Stimulated activated naive CD8-positive, alpha-beta T cell treated with anti-CD3 and anti-CD28 coated beads, Interleukin-15, amount 100 ng/mL, for 72 hours (primary cell): ENCODE data around the gene PLXDC2.
"Not testable (repeated sequence)": the region's sequence is repeated elsewhere in the genome, so short reads cannot be mapped to it uniquely, and the experiment has no call there.

Experiments
- ATAC-seq: fragments of 150-1000 bp; cut with Tn5 transposase; 2 replicates; pipeline ENCODE4 v1.10.0; 2021; ENCODE audit warnings: mild to moderate bottlenecking, moderate library complexity
- DNase-seq, 2 donors: peaks; one replicate each; pipeline ENCODE4 v3.0.0; 2021 to 2022
- H3K27ac Mint-ChIP-seq, 2 donors: one replicate each; pipeline ENCODE4 v1.8.0; 2022; ENCODE audit warnings: mild to moderate bottlenecking in 2 of 2, mixed read lengths in 2 of 2, moderate library complexity in 2 of 2
- H3K27me3 Mint-ChIP-seq: one replicate; pipeline ENCODE4 v1.8.0; 2022; ENCODE audit warnings: mixed read lengths
- H3K4me1 Mint-ChIP-seq: one replicate; pipeline ENCODE4 v1.8.0; 2022; ENCODE audit warnings: mild to moderate bottlenecking, mixed read lengths
- H3K4me3 Mint-ChIP-seq, 2 donors: one replicate each; pipeline ENCODE4 v1.8.0; 2022; ENCODE audit warnings: mild to moderate bottlenecking in 2 of 2, mixed read lengths in 2 of 2, moderate library complexity in 1 of 2
- H3K9me3 Mint-ChIP-seq, 2 donors: one replicate each; pipeline ENCODE4 v1.8.0; 2022; ENCODE audit warnings: mixed read lengths in 2 of 2

Gene PLXDC2

DNA sequence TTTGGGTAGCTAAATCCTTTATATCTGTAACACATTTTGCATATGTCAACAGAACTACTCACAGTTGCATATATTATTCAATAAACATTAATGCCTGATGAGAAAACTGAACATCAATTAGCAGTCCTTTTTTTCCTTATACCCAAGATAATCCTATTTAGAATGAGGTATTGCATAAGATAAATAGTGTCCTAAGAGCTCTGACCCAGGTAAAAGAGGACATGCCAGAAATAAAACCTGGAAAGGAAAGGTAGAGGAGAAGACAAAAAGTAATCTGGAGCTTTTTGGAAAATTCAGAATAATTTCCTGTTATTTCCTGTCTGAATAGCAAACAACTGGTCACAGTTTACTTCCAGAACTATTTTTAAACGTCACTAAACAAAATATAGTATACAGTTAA lies 204.4 kb downstream of the PLXDC2 start:
- no peak for DNase-seq
- H3K4me3 Mint-ChIP-seq, result no peak overlapping the region
- no peak for ATAC-seq
- no peaks in the 10 kb centered on the region for H3K27me3 Mint-ChIP-seq
- H3K27ac Mint-ChIP-seq, result no peak overlapping the region
- H3K9me3 Mint-ChIP-seq, result no peaks in the 10 kb centered on the region
- no peaks in the 10 kb centered on the region for H3K4me1 Mint-ChIP-seq

DNA sequence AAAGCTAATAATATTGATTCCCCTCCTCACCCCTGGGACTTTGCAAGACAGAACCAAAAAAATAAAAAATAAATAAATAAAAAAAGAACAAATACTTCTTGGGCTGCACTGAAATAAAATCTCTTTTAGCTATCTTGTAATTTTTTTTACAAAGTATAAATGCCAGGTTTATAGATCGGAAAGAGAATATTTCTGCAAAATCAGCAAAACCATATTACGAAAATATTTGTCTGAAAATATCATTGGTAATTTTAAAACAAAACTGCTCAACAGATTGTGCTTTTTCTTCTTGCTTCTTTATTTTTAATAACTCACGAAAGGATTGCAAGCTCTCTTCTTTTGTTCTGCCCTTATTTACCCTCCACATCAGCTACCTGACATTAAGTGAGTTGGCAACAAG lies 213.3 kb downstream of the PLXDC2 start:
- no peak for ATAC-seq
- Mint-ChIP-seq H3K27me3 (no peaks in the 10 kb centered on the region), H3K27ac (no peak overlapping the region), H3K9me3 (peaks cover 0 to 4% of the 10 kb centered on the region in 2 donors), H3K4me3 (no peak overlapping the region), H3K4me1 (no peaks in the 10 kb centered on the region)
- DNase-seq, result no peak

DNA sequence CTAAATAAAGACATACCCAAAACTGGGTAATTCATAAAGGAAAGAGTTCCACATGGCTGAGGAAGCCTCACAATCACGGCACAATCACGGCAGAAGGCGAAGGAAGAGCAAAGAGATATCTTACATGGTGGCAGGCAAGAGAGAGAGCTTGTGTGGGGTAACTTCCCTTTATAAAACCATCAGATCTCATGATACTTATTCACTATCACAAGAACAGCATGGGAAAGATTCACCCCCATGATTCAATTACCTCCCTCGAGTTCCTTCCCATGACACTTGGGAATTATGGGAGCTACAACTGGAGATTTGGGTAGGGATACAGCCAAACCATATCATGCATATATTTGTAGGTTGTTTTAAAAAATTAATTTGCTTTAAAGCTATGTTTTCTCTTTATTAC lies 217.2 kb downstream of the PLXDC2 start:
- no peaks in the 10 kb centered on the region for H3K4me1 Mint-ChIP-seq
- H3K27me3 Mint-ChIP-seq, result no peaks in the 10 kb centered on the region
- DNase-seq, result no peak
- no peak for ATAC-seq
- no peak overlapping the region for H3K27ac Mint-ChIP-seq
- peaks cover 0 to 4% of the 10 kb centered on the region in 2 donors for H3K9me3 Mint-ChIP-seq
- no peak overlapping the region for H3K4me3 Mint-ChIP-seq

DNA sequence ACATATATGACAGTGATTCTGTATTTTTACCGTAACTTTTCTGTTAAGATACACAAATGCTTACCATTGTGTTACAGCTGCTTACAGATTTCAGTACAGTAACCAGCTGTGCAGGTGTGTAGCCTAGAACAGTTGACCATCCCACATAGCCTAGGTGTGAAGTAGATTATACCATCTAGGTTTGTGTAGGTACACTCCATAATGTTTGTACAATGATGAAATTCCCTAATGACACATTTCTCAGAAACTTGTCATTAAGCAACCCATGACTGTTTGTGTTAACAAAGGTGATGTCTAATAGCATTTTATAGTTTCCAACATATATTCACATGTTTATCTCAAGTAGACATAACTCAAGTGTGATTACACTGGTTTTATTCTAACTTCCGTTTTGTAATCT lies 218.5 kb downstream of the PLXDC2 start:
- no peak overlapping the region for H3K4me3 Mint-ChIP-seq
- no peak for DNase-seq
- no peaks in the 10 kb centered on the region for H3K27me3 Mint-ChIP-seq
- no peak for ATAC-seq
- no peak overlapping the region for H3K27ac Mint-ChIP-seq
- no peaks in the 10 kb centered on the region for H3K4me1 Mint-ChIP-seq
- H3K9me3 Mint-ChIP-seq, result peaks cover 0 to 4% of the 10 kb centered on the region in 2 donors

DNA sequence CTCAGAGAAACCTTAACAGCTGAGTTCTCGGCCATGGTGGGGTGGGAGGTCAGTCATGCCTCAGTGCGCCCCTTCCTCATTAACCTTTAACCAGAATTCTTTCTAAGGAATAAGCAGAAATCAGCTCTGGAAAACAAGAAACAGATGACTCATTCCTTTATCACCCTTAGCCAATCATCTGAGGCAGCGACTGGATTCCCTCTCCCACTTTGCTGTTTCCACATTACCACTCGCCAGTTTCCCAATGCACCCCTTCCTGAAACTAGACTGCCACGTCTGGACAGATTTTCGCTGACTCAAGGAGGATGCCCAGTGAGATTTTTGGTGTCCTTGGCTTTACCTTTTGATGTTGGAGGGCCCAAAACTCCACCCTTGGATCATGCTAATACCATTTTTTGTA lies 223.8 kb downstream of the PLXDC2 start:
- H3K4me1 Mint-ChIP-seq, result no peaks in the 10 kb centered on the region
- no peak for DNase-seq
- no peak overlapping the region for H3K4me3 Mint-ChIP-seq
- no peaks in the 10 kb centered on the region for H3K27me3 Mint-ChIP-seq
- H3K27ac Mint-ChIP-seq, result no peak overlapping the region
- peaks cover 4 to 5% of the 10 kb centered on the region in 2 donors for H3K9me3 Mint-ChIP-seq
- ATAC-seq, result no peak

GRCh38 chr10:20041931-20042330 lies 225.7 kb downstream of the PLXDC2 start:
- H3K9me3 Mint-ChIP-seq, result peaks cover 5% of the 10 kb centered on the region in 2 donors
- H3K27me3 Mint-ChIP-seq, result no peaks in the 10 kb centered on the region
- no peak overlapping the region for H3K4me3 Mint-ChIP-seq
- DNase-seq (no peak), ATAC-seq (no peak)
- no peak overlapping the region for H3K27ac Mint-ChIP-seq
- H3K4me1 Mint-ChIP-seq, result no peaks in the 10 kb centered on the region

DNA sequence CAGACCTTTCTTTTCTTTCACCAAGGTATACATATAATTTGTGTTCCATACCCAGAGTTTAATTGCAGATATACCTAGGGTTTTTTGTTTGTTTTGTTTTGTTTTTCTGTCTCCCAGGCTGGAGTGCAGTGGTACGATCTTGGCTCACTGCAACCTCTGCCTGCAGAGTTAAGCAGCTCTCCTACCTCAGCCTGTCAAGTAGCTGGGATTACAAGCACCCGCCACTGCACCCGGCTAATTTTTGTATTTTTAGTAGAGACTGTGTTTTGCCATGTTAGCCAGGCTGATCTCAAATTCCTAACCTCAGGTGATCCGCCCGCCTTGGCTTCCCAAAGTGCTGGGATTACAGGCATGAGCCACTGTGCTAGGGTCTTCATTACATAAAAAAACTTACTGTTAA lies 228.9 kb downstream of the PLXDC2 start:
- ATAC-seq, DNase-seq, H3K27me3 Mint-ChIP-seq, H3K4me3 Mint-ChIP-seq, H3K4me1 Mint-ChIP-seq, H3K27ac Mint-ChIP-seq: not testable (repeated sequence)
- H3K9me3 Mint-ChIP-seq, result peaks cover 5 to 15% of the 10 kb centered on the region in 2 donors

- no peak overlapping the region for H3K27ac Mint-ChIP-seq
Observed at GRCh38 chr10:20048161-20048560, 231.9 kb downstream of the PLXDC2 start.

DNA sequence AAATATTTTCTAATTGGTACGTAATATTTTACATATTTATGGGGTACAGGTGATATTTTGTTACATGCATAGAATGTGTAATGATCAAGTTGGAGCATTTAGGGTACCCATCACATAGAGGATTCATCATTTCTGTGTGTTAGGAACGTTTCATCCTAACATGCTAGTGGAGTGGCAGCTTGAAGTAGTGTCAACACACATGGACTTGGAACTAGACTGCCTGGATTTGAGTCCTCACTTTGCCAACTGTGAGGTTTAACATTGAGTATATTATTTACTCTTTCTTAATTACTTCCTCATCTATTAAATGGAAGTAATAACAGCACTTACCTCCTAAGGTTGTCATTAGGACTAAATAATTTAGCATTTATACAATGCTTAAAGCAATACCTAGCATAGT lies 241.9 kb downstream of the PLXDC2 start:
- peaks cover 0 to 5% of the 10 kb centered on the region in 2 donors for H3K9me3 Mint-ChIP-seq
- DNase-seq, result no peak
- ATAC-seq, result no peak
- H3K4me1 Mint-ChIP-seq, result no peaks in the 10 kb centered on the region
- H3K27ac Mint-ChIP-seq, result no peak overlapping the region
- no peak overlapping the region for H3K4me3 Mint-ChIP-seq
- H3K27me3 Mint-ChIP-seq, result no peaks in the 10 kb centered on the region

More at GRCh38 chr10:20048161-20048560, 231.9 kb downstream of the PLXDC2 start:
- H3K9me3 Mint-ChIP-seq, result peaks cover 0 to 18% of the 10 kb centered on the region in 2 donors
- no peak for ATAC-seq
- DNase-seq, result no peak
- H3K27me3 Mint-ChIP-seq, result no peaks in the 10 kb centered on the region
- H3K4me1 Mint-ChIP-seq, result no peaks in the 10 kb centered on the region
- no peak overlapping the region for H3K4me3 Mint-ChIP-seq

GRCh38 chr10:20059084-20059835 lies 243.0 kb downstream of the PLXDC2 start:
- Mint-ChIP-seq H3K27me3 (no peaks in the 10 kb centered on the region), H3K27ac (no peak overlapping the region), H3K9me3 (peaks cover 0 to 2% of the 10 kb centered on the region in 2 donors), H3K4me3 (no peak overlapping the region), H3K4me1 (no peaks in the 10 kb centered on the region)
- DNase-seq (no peak), ATAC-seq (no peak)

GRCh38 chr10:20065814-20066213 lies 249.6 kb downstream of the PLXDC2 start:
- ATAC-seq (no peak), DNase-seq (no peak)

GRCh38 chr10:20073167-20073566 lies 256.9 kb downstream of the PLXDC2 start:
- no peak for ATAC-seq
- no peak overlapping the region for H3K27ac Mint-ChIP-seq
- H3K27me3 Mint-ChIP-seq, result no peaks in the 10 kb centered on the region
- no peak overlapping the region for H3K4me3 Mint-ChIP-seq
- peaks cover 14 to 33% of the 10 kb centered on the region in 2 donors for H3K9me3 Mint-ChIP-seq
- DNase-seq, result no peak
- no peaks in the 10 kb centered on the region for H3K4me1 Mint-ChIP-seq

More at GRCh38 chr10:20065814-20066213, 249.6 kb downstream of the PLXDC2 start:
- H3K4me3 Mint-ChIP-seq, result no peak overlapping the region
- no peaks in the 10 kb centered on the region for H3K27me3 Mint-ChIP-seq
- H3K9me3 Mint-ChIP-seq, result peaks cover 11 to 21% of the 10 kb centered on the region in 2 donors
- H3K27ac Mint-ChIP-seq, result no peak overlapping the region
- no peaks in the 10 kb centered on the region for H3K4me1 Mint-ChIP-seq

DNA sequence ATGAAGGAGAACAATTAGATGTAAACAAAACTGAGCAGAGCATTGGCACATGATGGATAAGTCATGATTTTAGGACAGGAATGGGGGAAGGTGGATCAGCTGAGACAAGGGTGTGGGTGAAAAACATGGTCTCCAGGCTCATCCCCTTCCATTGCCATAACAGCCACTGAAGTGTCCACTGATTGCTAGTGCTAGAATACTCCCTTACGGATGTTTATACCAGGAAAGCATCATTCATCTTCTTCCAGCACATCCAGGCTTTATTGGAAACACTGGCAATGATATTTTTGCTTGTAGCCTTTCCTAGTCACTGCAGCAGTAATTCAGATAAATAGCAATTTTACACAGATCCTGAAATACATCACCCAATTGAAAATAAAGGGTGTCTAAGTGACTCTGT lies 259.5 kb downstream of the PLXDC2 start:
- ATAC-seq (no peak), DNase-seq (no peak)
- no peaks in the 10 kb centered on the region for H3K27me3 Mint-ChIP-seq
- H3K4me3 Mint-ChIP-seq, result no peak overlapping the region
- peaks cover 21 to 37% of the 10 kb centered on the region in 2 donors for H3K9me3 Mint-ChIP-seq
- H3K4me1 Mint-ChIP-seq, result no peaks in the 10 kb centered on the region
- no peak overlapping the region for H3K27ac Mint-ChIP-seq

- no peak overlapping the region for H3K4me3 Mint-ChIP-seq
- H3K4me1 Mint-ChIP-seq, result no peaks in the 10 kb centered on the region
- H3K27me3 Mint-ChIP-seq, result no peaks in the 10 kb centered on the region
- DNase-seq (no peak), ATAC-seq (no peak)
- no peak overlapping the region for H3K27ac Mint-ChIP-seq
- peaks cover 6 to 19% of the 10 kb centered on the region in 2 donors for H3K9me3 Mint-ChIP-seq
Observed at GRCh38 chr10:20084451-20084850, 268.2 kb downstream of the PLXDC2 start.

- H3K4me1 Mint-ChIP-seq, result no peaks in the 10 kb centered on the region
- peaks cover 0 to 14% of the 10 kb centered on the region in 2 donors for H3K9me3 Mint-ChIP-seq
- DNase-seq (no peak), ATAC-seq (no peak)
- no peak overlapping the region for H3K4me3 Mint-ChIP-seq
- no peak overlapping the region for H3K27ac Mint-ChIP-seq
- H3K27me3 Mint-ChIP-seq, result no peaks in the 10 kb centered on the region
Observed at GRCh38 chr10:20085115-20085514, 268.9 kb downstream of the PLXDC2 start.

DNA sequence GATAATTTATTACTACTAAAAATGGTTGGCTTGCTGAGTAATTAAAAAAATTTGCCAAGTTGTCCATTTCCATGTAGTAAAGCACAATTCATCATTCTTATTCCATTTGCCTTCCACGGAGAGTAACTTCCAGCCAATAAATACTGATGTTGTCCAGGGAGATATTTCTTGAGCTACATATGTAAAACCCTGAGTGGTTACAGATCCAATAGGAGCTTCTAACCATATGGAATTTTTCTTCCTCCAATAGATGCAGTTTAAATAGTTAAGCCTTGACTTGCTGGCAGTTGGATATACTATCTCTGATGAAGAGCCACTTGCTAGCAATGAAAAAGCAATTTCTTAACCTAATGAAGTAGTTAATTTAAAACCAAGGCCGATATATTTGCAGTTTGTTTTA lies 271.1 kb downstream of the PLXDC2 start:
- Mint-ChIP-seq H3K27ac (no peak overlapping the region), H3K4me3 (no peak overlapping the region), H3K9me3 (peaks cover 0 to under 1% of the 10 kb centered on the region in 2 donors), H3K4me1 (no peaks in the 10 kb centered on the region), H3K27me3 (no peaks in the 10 kb centered on the region)
- DNase-seq (no peak), ATAC-seq (no peak)
